ENCODE measurements around the gene GNG13. TPM values are rescaled to one million over a fixed set of nuclear protein-coding genes. Genes with fewer than 3 reads are reported as not detected.
"Not testable (repeated sequence)": the region's sequence is repeated elsewhere in the genome, so short reads cannot be mapped to it uniquely, and the experiment has no call there.

The GNG13 gene, protein sequence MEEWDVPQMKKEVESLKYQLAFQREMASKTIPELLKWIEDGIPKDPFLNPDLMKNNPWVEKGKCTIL
- total RNA-seq, result 0.52 TPM

DNA sequence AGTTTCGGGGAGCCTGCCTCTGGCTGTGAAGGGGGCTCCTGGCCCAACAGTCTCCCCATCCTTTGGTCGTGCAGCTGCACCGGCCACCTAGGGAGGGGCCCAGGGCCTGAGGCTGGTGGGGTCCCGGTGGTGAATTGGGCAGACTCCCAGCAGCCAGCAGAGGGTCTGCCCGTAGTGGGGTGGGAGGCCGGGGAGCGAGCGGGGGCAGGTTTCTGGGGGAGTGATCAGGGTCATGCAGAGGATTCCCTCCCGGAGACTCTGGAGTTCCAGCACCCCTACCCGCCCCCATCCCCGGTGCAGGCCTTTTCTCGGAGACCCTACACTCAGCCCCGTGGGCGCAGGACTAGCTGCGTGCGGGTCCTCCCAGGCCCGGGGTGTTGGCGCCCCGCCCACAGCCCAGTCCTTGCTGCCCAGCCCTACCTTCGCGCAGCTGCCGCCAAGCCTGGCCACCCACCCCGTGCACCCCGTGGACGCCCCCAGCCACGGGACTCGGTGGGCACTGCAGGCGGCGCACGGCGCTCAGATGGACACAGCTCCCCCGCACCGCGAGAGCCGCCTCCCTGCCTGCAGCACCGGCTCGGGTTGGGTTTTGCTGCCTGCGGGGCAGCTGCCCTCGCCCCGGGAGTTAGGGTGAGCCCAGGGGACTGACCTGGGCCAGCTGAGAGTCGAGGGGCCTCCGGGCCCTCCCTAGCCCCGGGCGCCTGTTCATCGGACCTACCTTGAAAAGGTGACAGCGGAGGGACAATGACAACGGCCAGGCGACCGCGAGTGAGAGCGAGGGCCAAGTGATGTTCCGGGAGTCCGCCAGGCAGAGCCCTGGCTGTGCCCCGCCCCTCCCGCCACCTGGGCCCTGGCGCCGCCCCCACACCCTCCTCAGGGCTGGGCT is at the start of gene GNG13:
GNG13 (minus strand) TSS at position 787 of the 886 bp plus-strand sequence. CDS start 1,657 bp downstream, outside the sequence.
- no peak for DNase-seq (ENCODE audit: low spot score)

DNA sequence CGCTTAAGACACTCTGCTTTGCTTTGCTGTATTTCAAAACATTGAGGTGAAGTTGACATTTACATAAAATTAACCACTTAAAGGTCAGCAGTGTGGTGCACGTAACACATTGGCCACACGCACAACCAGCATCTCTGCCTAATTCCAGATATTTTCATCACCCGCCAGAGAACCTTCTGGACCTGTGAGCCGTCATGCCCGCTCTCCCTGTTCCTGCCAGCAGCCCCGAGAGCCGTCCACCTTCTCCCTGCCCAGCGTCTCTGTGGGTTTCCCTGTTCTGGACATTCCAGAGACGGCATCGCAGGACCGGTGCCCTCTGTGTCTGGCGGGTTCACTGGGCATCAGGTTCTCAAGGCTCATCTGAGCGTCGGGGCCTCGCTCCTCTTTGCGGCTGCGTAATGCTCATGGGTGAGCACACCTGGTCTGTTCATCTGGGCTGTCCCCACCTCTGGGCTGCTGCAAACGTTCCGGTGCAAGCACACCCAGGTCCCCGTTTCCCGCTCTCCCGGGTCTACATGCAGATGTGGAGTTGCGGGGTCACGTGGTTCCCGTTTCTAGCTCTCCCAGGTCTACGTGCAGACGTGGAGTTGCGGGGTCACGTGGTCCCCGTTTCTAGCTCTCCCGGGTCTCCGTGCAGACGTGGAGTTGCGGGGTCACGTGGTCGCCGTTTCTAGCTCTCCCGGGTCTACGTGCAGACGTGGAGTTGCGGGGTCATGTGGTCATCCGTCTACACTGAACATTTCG is 48.1 kb upstream of the GNG13 start:
- DNase-seq (ENCODE audit: low spot score), result no peak

DNA sequence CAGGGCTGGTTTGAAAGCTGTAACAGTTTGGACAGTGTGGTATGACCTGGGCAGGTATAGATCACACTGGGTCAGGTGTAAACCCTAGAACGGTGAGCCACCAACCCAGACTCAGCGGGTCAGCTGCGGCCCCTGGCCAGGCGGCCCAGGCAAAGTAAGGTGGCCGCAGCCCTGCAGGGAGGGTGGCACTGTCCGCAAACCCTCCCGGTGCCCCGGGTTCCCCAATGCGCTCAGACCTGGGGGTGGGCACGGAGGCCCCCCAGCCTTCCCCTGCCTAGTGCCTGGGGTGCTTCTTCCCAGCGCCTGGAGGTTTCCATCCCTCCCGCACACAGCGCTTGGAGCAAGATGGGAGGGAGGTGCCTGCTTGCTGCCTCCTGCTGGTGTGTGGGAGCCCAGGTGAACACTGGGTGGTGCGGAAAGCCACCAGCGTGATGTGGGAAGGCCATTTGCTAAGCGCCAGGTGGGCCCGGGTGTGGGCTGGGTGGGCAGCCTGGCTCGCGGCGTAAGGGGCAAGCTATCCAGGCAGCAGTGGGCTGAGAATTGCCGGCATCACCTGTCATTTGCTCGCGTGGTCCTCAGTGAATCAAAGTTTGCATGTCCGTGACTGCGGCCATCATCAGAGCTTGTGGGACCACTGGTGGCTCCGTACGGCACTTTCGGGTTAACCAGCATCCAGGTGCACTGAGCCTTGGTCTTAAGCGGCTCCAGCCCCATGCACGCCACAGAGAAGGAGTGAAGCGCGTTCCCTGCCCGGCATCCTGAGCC is 47.3 kb upstream of the GNG13 start:
- DNase-seq (ENCODE audit: low spot score), result no peak

DNA sequence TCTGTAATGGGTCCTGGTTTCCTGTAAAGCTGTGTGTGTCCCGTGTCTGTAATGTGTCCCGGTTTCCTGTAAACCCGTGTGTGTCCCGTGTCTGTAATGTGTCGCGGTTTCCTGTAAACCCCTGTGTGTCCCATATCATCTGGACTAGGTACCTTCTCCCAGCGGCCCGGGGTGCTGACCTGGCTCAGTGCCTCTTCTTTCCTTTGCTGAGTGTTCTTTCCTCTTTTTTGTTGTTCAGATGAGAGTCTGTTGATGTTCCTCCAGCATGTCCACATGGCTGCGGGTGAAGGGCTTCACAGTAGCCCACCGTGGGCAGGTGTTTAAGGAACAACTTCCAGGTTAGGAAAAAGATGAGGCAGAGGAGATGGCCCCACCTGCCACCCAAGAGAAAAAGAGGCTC is 46.6 kb upstream of the GNG13 start:
- DNase-seq (ENCODE audit: low spot score), result no peak

DNA sequence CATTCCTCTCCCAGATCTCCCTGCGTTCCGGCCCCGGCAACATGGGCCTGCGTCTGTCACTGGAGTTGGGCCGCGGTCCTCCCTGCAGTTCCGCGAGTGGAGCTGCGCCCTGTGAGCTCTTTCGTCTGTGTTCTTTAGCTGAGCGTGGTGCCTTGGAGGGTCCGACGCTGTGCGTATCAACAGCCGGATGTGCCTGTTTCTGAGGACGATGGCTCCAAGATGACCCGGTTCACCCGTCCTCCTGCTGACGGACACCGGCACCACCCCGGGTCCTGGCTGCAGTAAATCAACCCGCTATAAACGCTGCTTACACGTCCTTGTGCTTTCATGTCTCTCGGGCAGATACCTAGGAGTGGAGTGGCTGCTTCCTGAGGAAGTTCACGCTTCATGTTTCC is 44.8 kb upstream of the GNG13 start:
- no peak for DNase-seq (ENCODE audit: low spot score)

DNA sequence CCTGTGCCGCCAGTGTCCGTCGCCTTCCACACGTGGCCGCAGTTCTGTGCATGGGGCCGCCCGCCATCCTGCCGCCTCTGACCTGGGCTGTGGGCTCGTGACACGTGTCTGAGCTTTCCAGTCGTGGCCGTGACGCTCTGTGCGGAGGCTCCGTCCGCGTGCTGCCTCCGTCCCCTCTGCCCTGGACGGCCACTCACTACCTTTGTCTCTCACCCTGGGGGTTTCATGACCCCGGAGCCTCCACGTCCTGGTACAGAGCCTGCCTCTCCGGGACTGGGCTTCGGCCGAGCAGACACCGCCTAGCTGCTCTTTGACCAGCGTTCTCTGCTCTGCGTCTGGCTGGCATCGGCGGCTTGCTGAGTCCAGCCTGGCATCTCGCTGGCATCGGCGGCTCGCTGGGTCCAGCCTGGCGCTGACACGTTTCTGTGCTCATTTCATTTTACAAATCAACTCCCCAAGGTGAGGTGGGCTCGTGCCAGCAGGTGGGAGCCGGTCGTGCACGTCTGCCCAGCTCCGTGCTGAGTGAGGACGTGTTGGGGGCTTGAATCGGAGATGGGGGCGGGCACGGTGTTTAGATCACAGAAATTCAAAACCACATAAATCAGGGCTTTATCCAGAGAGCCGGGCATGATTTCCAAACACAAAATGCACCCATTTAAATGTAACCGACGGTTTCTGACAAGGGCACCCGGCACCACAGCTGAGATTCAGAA is 44.3 kb upstream of the GNG13 start:
- DNase-seq (ENCODE audit: low spot score), result no peak

DNA sequence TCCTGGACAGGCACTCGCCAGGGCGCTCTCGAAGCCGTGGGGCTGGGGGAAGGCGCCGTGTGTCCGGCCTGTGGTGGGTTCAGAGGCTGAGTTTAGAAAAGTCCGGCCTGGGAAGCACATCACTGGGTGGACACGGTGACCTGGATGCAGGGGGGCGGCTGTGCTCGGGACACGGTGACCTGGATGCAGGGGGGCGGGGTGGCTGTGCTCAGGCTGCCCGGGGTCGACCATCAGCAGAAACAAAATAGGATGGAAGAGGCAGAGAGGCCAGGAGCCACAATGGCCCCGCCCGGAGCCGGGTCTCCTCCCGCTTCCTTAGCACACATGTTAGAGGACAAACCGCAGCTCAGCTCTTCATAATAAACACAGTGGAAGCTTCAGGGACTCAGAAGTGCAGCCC is 43.2 kb upstream of the GNG13 start:
- no peak for DNase-seq (ENCODE audit: low spot score)

DNA sequence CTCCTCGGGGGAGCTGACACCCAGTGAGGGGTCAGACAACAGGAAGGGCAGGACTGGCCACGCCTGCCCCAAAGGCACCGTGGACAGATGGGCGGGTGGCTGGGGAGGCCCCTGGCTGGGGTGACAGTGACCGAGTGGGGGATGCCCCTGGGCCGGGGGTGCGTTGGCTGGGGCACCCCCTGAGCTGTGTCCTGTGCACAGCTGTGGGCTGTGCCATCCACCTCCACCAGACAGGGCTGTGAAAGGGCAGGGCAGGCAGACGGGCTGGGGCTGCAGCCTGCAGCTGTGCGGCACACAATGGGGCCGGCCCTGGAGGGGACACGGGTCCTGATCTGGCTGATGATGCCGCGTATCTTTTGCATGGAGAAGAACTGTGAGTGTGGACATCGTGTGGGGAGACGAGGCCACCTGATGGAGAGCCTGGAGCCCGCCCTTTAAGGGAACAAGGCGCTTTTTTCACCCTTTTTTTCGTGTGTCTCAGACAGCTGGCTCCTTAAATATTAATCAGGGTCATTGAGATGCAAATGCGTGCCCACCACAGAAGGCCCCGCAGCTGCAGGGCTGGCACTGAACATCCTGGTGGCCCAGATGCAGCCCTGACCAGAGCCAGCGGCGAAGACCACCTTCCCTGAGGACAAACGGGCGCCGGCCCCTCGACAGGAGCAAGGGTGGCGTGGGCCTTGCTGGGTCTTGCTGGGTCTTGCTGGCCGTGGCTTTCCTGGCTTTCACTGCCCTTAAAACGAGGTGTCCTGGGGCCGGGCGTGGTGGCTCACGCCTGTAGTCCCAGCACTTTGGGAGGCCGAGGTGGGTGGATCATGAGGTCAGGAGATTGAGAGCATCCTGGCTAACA is 42.4 kb upstream of the GNG13 start:
- no peak for DNase-seq (ENCODE audit: low spot score)

DNA sequence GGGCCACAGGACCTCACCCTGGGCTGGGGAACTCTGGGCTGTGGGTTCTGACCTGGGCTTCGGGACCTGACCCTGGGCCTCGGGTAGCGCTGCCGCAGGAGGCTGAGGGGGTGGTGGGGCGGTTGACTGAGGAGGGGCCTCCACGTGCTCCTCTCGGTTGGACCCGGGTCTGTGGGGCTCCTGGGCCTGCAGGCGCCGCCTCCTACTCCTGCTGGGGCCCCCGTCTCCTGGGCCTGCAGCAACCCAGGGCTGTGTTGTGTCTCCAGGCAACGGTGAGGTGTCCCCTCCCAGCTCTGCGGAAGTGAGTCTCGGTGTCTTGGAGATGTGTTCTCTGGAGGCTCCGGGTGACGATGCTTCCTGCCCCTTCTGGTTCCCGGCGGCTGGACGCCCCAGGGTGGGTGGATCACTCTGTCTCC is 41.5 kb upstream of the GNG13 start:
- DNase-seq (ENCODE audit: low spot score), result no peak

DNA sequence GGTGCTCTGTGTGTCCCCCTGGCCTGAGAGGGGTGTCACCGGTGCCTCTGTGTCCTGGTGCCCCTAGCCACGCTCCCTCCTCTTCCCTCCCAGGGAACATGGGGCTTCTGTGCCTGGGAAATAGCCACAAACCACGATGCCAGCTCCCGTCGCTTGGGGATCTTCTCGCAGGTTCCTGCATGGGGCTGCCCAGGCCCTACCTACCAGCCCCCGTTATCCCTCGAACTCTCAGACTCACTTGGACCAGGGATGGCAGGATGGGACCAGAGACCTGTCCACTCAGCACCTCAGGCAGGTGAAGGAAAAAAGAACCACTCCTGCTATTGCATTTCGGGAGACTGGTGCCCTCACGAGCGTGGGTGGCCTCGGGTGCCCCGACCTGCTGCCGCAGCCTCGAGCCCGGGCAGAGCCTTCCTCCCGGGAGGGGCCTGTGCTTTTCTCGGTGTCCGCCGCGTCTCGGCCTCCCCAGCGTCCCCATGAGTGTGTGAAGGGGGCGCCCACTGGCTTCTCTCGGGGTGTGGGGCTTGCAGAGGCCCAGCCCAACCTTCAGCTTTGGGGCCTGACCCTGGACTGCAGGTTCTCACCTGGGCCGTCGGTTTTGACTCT is 41.0 kb upstream of the GNG13 start:
- no peak for DNase-seq (ENCODE audit: low spot score)

DNA sequence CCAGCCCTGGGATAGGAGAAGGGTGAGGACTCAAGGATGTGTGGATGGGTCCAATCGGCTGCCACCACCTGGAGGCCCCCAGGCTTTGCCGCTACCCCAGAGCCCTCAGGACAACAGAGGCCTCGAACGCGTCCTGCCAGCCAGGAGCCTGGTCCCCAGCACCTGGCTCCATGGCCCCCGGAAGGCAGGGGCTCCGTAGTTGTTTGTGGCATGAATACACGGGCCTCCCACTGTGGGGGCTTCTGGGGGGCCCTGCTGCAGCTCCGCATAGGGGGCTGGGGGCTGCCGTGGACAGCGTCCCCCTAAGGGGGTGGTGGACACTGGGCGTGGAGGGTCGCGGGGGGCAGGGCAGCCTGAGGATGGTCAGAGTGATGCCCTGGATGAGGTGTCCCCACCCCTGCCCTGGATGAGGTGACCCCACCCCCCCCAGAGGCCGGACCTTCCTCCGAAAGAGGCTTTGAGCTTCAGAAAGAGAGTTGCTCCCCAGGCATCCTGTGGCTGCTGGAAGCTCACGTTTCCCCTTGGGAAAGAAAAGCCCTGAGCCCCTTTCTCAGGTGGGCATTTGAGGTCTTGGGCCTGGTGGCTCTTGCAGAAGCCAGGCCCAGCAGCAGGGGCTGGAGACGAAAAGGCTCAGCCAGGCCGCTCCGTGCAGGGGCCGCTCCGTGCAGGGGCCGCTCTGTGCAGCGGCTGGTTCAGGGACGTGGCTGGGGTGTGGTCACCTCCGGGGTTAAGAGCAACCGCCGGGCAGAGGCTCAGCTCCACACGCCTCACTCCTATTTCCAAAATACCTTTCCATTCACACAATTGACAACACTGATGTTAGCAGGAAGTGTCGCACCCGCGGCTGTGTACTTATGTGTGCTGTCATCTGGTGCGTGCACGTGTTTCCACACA is 40.3 kb upstream of the GNG13 start:
- DNase-seq (ENCODE audit: low spot score), result no peak

DNA sequence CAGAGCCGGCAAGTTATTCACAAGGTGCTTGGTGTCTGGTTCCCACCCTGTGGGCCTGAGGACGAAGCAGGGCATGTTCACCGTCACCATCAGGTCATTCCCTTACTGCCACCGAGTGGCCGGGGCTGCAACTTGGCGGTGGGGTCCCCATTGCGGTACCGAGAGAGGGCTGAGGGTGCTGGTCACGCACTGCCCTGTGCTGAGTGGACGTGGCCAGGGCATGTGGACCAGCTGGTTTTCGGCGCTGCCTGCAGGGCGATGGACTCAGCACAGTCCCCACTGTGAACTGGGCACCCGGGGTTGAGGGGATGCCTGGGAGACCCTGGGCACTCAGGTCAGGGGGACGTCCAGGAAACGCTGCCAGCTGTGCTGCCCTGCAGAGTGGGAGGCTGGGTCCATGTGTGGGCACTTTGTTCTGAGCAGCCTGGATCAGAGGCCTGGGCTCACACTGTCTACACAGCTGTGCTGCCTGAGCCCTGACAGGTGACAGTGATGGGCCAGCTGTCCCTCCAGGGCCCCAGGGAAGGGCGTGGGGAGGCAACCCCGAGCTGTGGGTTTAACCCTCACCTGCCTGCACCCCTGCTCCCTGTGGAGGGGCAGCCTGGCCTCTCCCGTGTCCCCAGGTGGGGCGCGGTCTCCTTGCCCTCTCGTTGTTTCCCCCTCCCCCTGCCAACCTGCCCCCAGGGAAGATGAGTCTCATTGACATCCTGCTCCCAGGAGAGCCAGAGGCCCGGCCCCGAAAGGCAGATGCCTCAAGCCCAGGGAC is 39.3 kb upstream of the GNG13 start:
- DNase-seq (ENCODE audit: low spot score), result no peak

DNA sequence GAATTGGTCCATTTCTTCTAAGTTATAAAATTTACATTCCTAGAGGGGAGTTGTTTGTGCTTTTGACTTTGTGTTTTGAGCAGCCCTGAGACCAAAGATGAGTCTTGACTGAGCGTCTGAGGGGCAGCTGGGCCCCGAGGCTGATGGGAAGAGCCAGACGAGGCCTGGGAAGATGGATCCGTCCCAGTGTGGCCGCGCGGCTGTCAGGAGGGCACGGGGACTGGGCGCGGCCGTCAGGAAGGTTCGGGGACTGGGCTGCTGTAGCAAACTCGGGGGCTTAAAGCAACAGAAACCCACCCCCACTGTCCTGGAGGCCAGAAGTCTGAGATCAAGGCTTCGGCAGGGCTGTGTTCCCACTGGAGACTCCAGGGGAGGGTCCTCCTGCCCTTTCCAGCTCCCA is 38.2 kb upstream of the GNG13 start:
- DNase-seq (ENCODE audit: low spot score), result no peak

DNA sequence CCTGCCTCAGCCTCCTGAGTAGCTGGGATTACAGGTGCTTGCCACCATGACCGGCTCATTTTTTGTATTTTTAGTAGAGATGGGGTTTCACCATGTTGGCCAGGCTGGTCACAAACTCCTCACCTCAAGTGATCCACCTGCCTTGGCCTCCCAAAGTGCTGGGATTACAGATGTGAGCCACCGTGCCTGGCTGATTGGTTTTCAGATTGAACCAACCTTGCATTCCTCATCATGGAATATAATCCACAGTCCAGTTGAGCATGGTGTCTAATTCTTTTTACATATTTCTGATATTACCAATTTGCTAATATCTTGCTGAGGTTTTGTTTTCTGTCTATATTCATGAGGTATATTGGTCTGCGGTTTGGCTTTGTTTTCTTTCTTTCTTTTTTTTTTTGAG is 36.3 kb upstream of the GNG13 start:
- not testable (repeated sequence) for DNase-seq (ENCODE audit: low spot score)

DNA sequence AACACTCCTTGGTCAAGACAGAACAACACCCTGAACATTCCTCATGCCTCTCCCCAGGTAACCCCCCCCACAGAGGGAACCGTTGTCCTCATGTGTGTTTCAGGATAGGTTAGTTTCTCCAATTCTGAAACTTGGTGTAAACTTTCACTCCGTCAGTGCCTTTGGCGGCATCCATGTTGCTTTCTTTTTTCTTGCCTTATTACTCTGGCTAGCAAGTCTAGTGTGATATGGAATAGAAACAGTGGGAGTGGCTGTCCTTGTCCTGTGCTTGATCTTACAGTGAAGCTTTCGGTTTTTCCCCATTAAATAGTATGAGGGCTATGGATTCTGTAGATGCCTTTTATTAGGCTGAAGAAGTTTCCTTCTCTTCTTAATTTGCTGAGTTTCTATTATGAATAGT is 35.7 kb upstream of the GNG13 start:
- no peak for DNase-seq (ENCODE audit: low spot score)

DNA sequence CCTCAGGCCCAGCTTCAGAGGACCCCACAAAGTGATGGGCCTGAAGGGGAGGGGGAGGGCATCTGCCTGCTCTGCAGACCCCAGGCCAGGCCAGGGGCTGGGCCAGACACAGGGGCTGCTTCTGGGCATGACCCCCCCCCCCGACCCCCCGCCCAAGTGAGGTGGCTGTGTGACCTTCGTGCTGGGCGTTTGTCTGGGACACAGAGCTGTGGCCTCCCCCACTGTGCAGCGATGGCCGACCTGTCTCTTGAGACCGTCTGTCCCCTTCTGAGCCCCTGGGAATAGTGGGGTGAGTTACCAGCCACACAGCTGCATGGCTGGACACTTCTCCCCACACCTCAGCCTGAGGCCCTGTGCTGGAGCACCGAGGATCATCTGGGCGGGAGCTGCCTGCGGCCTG is 34.8 kb upstream of the GNG13 start:
- DNase-seq (ENCODE audit: low spot score), result no peak

DNA sequence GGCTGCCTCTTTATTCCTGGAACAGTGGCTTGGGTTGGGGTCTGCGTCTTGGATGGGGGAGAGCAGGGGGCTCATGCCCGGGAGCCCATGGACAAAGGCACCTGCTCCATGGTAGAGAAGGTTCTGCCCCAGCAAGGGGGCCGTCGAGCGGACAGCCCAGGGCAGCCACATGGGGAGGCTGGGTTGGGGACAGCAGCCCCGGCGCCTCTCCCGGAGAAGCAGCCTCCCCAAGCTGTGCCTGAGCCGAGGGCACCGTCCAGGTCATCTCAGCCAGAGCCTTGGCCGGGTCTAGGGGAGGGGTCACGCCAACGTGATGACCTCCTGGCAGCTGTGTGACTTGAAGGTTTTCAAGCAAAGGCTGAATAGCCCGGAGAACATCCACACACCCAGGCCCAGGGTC is 32.9 kb upstream of the GNG13 start:
- no peak for DNase-seq (ENCODE audit: low spot score)

DNA sequence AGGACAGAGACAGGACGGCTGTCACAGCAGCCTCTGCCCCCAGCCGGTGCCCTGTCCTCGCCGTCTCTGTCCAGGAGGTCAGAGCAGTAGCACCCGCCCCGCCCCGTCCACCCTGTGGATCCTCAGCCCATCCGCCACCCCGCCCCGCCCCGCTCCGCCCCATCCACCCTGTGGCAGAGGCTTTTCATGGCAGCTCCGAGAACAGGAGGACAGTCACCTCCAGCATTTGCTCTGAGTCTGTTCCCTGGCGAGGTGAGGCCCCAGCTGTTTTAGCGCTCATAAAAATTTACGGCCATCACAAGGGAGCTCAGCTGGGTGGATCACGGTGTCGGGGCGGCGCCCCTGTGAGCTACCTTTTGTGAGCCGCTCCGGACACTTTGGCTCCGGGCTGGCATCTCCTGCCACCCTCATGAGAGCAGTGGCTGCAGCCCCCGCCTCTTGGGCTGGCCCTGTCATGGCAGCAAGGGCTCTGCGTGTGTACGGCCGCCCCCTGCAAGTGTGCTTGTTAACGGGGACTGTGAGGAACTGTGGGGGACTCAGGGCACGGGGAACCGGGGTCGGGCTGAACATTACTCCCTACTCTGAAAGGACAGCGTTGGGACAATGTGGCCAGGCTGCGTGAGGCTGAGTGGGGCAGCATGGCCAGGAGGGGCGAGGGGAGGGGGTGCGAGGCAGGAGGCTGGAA is 32.3 kb upstream of the GNG13 start:
- DNase-seq (ENCODE audit: low spot score), result no peak

Measured in ureter (tissue), 1 donor.